ENCODE results near the gene ZNF732.
"Not testable (repeated sequence)": the region's sequence is repeated elsewhere in the genome, so short reads cannot be mapped to it uniquely, and the experiment has no call there.

The ZNF732 gene

GRCh38 chr4:302381-302780, 2.9 kb downstream of the ZNF732 start:
- no peak for DNase-seq (ENCODE audit: low read depth in 1 of 2, low spot score in 1 of 2)
- in situ Hi-C loops (cut with HindIII; ENCODE audit: low pct_unique_long_range_greater_than_20kb, low sequenced_read_pairs): no loop called here
- no peak for TF ChIP-seq JUND (IDR thresholded peaks at IDR 0.05; ENCODE audit: low read depth)

- no peak for DNase-seq (ENCODE audit: low read depth in 1 of 2, low spot score in 1 of 2)
- no peak for TF ChIP-seq JUND (IDR thresholded peaks at IDR 0.05; ENCODE audit: low read depth)
- in situ Hi-C loops (cut with HindIII; ENCODE audit: low pct_unique_long_range_greater_than_20kb, low sequenced_read_pairs): no loop called here
Observed at GRCh38 chr4:294732-295131, 10.5 kb downstream of the ZNF732 start.

GRCh38 chr4:288891-289290, 16.4 kb downstream of the ZNF732 start:
- no peak for TF ChIP-seq JUND (IDR thresholded peaks at IDR 0.05; ENCODE audit: low read depth)
- in situ Hi-C loops (cut with HindIII; ENCODE audit: low pct_unique_long_range_greater_than_20kb, low sequenced_read_pairs): no loop called here
- peak in 1 of 2 experiments; percentile 24 for DNase-seq (ENCODE audit: low read depth in 1 of 2, low spot score in 1 of 2)

GRCh38 chr4:273309-274017, 31.8 kb downstream of the ZNF732 start:
- TF ChIP-seq JUND (IDR thresholded peaks at IDR 0.05; ENCODE audit: low read depth): no peak
- in situ Hi-C loops (cut with HindIII; ENCODE audit: low pct_unique_long_range_greater_than_20kb, low sequenced_read_pairs): no loop called here
- no peak for DNase-seq (ENCODE audit: low read depth in 1 of 2, low spot score in 1 of 2)

GRCh38 chr4:271492-272103, 33.7 kb downstream of the ZNF732 start:
- in situ Hi-C loops (cut with HindIII; ENCODE audit: low pct_unique_long_range_greater_than_20kb, low sequenced_read_pairs): no loop called here
- TF ChIP-seq JUND (IDR thresholded peaks at IDR 0.05; ENCODE audit: low read depth): no peak
- no peak for DNase-seq (ENCODE audit: low read depth in 1 of 2, low spot score in 1 of 2)

GRCh38 chr4:259240-259639, 46.0 kb downstream of the ZNF732 start:
- DNase-seq (ENCODE audit: low read depth in 1 of 2, low spot score in 1 of 2): peak in 1 of 2 experiments; percentile 24
- in situ Hi-C loops (cut with HindIII; ENCODE audit: low pct_unique_long_range_greater_than_20kb, low sequenced_read_pairs): not testable (repeated sequence)

- no peak for DNase-seq (ENCODE audit: low read depth in 1 of 2, low spot score in 1 of 2)
- in situ Hi-C loops (cut with HindIII; ENCODE audit: low pct_unique_long_range_greater_than_20kb, low sequenced_read_pairs): no loop called here
- no peak for TF ChIP-seq JUND (IDR thresholded peaks at IDR 0.05; ENCODE audit: low read depth)
Observed at GRCh38 chr4:256492-256891, 48.8 kb downstream of the ZNF732 start.

GRCh38 chr4:253936-254756, 51.1 kb downstream of the ZNF732 start:
- DNase-seq (ENCODE audit: low read depth in 1 of 2, low spot score in 1 of 2): no peak
- in situ Hi-C loops (cut with HindIII; ENCODE audit: low pct_unique_long_range_greater_than_20kb, low sequenced_read_pairs): no loop called here
- no peak for TF ChIP-seq JUND (IDR thresholded peaks at IDR 0.05; ENCODE audit: low read depth)

GRCh38 chr4:252065-252601, 53.1 kb downstream of the ZNF732 start:
- DNase-seq (ENCODE audit: low read depth in 1 of 2, low spot score in 1 of 2): no peak
- in situ Hi-C loops (cut with HindIII; ENCODE audit: low pct_unique_long_range_greater_than_20kb, low sequenced_read_pairs): no loop called here
- TF ChIP-seq JUND (IDR thresholded peaks at IDR 0.05; ENCODE audit: low read depth): no peak

- no peak for TF ChIP-seq JUND (IDR thresholded peaks at IDR 0.05; ENCODE audit: low read depth)
- DNase-seq (ENCODE audit: low read depth in 1 of 2, low spot score in 1 of 2): peak in 1 of 2 experiments; percentile 78
- in situ Hi-C loops (cut with HindIII; ENCODE audit: low pct_unique_long_range_greater_than_20kb, low sequenced_read_pairs): no loop called here
Observed at GRCh38 chr4:244471-244870, 60.8 kb downstream of the ZNF732 start.

GRCh38 chr4:243426-243825, 61.8 kb downstream of the ZNF732 start:
- DNase-seq (ENCODE audit: low read depth in 1 of 2, low spot score in 1 of 2): no peak
- no peak for TF ChIP-seq JUND (IDR thresholded peaks at IDR 0.05; ENCODE audit: low read depth)
- in situ Hi-C loops (cut with HindIII; ENCODE audit: low pct_unique_long_range_greater_than_20kb, low sequenced_read_pairs): no loop called here

- in situ Hi-C loops (cut with HindIII; ENCODE audit: low pct_unique_long_range_greater_than_20kb, low sequenced_read_pairs): no loop called here
- no peak for TF ChIP-seq JUND (IDR thresholded peaks at IDR 0.05; ENCODE audit: low read depth)
- DNase-seq (ENCODE audit: low read depth in 1 of 2, low spot score in 1 of 2): peak; percentile 9 to 86
Observed at GRCh38 chr4:242121-242848, 63.0 kb downstream of the ZNF732 start.

- in situ Hi-C loops (cut with HindIII; ENCODE audit: low pct_unique_long_range_greater_than_20kb, low sequenced_read_pairs): not testable (repeated sequence)
Observed at GRCh38 chr4:241411-241810, 63.9 kb downstream of the ZNF732 start.

More at GRCh38 chr4:241411-241810, 63.9 kb downstream of the ZNF732 start:
- DNase-seq (ENCODE audit: low read depth in 1 of 2, low spot score in 1 of 2): not testable (repeated sequence)

Data from T47D (cell line).